Skin of body (tissue), 2 donors: Measurements from ENCODE around the gene CTNND2. TPM values are rescaled to one million over a fixed set of nuclear protein-coding genes. Genes with fewer than 3 reads are reported as not detected.

Experiments
- DNase-seq: peaks from one replicate; lab custom pipeline; 2025; lab: John Stamatoyannopoulos, UW
- total RNA-seq: library from RNA; depleted of rRNA; stranded (reverse); fragments of >200 nt; gene quantifications from one replicate; pipeline ENCODE4 v1.2.3, GENCODE V29; 2014

CTNND2 gene
- total RNA-seq, 1 donor from 2014 or later, result 1.4 TPM

DNA sequence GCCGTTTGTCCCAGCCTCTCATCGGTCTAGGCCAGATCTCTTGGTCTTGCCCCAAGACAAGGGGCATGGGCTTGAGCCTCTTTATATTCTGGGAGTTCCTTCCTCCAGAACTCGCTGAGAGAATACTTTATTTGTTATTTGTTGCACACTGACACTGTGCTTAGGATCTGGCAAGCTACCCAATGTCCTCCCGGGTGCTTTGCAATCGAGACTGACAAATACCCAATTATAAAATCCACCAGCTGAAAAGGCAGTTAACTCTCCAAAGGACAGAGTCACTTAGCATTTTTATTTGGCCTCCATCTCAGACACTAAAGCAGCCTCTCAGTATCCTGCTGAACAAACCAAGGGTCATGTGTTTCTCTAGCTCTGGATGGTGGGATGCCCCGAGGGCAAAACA is 643.0 kb downstream of the CTNND2 start:
- no peak for DNase-seq

DNA sequence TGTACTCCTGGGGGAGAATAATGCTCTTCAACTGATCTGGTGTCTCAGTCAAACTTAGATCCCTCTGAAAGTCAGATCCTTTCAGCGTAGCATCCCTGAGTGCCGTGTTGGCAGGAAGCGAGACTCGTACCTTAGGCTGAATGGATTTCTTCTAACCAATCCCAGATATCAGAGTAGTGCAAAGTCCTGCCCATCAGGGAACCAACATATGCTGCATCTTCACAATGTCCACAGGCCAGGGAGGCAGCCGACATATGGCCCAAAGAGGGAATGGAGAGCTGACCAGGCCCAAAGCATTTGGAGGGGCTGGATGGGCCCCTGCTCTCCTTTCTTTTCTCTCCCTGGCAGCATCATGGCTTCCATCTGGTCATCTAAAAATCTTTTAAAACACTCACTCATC is 646.2 kb downstream of the CTNND2 start:
- no peak for DNase-seq

DNA sequence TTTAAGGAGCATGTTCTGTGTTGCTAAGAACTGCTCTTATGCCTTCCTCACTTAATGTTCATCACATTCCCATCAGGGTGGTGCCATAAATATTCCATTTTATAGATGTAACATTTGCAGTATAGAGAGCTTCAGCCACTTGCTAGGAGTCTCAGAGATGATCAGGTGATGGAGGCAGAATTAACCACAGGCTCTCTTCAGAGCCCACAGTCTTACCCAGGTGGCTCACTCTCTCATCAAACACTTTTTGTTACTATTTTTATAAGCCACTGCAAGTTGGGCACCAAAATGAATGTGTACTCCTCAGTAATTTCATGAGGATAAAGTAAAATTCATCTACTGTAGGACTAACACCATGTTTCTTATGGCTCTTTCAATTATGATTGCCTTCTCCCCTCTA is 651.7 kb downstream of the CTNND2 start:
- no peak for DNase-seq

DNA sequence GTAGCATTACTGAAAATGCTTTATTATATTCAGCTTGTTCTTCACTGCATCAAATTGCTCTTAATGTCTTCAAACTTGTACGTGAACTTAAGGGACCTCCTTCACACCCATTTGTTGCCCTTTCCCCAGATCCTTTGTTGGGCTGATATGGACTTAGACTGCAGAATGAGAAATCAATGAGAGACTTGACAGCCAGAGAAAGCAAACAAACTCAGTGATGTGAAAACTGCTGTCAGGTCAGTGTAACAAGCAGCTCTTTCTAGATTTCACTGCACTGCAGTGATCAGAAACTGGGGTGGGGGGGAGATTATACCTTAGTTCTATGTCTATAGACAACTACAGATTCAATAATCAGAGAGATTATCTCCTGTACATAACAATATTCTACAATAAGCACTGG is 652.2 kb downstream of the CTNND2 start:
- DNase-seq, result no peak

DNA sequence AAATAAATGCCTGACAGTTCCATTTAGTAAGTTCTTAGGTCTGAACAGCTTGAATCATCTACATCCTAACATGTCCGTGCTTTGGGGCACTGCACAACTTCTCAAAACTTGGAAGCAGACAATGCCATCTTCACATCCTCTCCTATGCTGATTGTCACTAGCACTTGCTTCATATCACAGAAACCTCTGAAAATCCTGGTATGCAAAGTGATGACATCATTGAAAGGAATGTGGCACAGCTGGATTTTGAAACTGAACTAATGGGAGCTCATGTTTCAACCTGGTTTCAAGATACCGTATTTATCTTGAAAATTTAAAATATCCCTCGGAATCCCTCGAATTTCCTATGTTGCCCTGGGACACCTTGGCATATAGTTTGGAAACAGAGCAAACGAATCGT is 653.0 kb downstream of the CTNND2 start:
- peak; percentile 15 for DNase-seq

DNA sequence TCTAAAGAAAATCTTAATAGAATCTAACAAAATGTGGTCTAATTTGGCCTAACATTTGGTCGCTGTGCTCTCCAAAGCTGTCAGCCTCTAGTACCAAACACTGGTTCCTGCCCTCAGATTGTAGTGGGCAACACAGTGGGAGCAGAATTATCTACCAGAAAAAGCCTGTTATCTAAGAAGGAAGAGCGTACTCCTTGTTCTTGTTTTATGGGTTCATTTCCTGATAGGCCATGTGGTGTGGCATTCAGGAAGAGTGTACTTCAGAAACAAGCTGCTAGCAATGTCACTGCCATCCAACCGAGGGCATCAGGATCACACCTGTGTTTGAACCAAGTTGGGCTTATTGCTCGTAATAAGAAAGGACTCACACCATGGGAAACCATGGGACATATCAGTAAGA is 655.3 kb downstream of the CTNND2 start:
- DNase-seq, result no peak

DNA sequence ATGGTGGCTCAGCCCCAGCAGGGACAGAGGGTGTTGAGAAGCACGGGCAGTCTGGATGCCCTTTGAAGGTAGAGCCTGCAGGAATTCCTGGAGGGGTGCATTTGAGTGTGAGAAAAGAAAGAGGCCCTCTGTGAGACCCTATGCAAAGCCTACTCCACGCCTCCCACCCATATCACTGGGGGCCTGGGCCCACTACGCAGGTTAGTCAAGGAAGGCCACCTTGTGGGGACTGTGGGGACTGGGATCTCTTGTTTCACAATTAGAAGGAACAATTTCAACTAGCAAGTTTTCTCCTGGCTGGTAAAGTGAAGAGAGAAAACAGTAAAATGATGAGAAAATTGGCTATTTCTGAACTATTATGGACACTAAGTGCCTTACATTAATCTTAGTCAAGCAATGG is 657.0 kb downstream of the CTNND2 start:
- DNase-seq, result no peak

DNA sequence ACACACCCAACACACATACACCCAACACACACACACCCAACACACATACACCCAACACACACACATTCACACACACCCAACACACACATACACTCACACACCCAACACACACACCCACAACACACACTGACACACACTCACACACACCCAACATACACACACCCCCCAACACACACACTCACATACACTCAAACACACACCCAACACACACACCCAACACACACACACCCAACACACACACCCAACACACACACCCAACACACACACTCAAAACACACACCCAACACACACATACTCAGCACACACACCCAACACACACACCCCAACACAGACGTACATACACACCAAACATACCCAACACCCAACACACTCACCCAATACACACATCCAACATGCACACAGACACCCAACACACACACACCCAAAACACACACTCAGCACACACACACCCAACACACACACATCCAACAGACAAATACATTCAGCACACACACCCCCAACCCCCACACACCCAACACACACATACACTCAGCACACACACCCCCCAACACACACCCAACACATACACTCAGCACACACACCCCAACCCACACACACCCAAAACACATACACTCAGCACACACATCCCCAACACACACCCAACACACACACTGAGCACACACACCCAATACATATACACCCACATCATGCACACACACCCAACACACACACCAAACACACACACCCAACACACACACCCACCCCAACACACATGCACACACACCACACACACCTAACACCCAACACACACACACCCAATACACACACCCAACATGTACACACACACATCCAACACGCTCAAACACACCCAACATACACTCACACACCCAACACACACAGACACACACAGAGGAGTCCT is 663.7 kb downstream of the CTNND2 start:
- no peak for DNase-seq

DNA sequence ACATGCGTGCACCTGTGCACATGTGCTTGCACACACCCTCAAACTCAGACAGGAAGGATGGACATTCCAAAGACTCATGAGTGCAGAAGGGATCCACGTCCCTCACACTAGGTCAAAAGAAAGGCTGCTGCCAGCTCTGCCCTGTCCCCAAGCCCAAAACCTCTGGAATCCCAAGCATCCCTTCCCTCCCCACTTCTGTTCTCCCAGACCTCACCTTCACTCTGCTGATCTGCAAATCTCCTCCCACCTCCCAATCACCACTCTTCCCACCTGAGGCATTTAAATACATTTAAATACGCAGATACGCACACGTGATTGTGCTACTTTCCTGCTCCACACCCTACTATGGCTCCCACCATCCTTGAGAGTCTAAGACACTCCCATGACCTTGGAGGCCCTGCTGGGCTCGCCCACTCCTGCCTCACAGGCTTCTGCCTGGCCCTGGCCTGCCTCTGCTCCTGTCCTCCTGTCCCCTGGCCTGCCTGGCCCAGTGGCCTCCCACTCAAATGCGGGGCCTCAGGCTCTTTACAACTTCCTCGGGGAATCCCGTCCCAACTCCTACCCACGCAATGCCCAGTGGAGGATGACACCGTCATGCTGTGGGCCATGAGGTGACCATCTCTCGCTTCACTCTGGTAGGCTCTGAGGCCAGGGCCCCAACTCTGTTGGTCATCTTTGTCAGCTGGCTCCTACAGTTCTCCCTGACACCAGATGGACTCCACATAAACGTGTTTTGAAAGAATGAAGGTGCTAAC is 664.8 kb downstream of the CTNND2 start:
- no peak for DNase-seq

DNA sequence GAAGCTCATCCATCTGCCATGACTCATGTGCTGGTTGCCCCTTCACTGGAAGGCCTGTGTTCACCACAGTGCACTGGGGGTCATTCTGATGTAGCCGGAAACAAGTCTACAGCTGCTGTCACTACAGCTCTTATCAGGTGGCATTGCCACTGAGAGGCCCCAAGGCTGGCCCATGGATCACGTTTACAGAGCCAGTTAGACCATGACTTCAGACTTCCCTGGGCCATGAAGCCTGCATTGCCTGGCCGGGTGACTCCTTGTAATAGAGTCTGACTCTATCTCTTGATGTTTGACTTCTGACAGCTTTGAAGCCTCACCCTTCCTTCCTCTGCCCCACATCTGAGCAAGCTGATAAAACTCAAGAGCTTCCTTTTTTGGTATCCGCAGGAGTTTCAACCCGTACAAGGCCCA is 669.7 kb downstream of the CTNND2 start:
- no peak for DNase-seq

DNA sequence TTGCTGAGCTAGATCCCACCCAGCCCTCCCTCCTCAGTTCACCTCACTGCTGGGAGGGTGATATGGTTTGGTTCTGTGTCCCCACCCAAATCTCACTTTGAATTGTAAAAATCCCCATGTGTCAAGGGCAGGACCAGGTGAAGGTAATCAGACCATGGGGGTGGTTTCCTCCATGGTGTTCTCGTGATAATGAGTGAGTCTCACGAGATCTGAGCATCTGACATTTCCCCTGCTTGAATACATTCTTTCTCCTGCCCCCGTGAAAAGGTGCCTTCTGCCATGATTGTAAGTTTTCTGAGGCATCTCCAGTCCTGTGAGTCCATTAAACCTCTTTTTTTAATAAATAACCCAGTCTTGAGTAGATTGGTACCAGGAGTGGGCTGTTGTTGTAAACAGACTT is 673.4 kb downstream of the CTNND2 start:
- no peak for DNase-seq

DNA sequence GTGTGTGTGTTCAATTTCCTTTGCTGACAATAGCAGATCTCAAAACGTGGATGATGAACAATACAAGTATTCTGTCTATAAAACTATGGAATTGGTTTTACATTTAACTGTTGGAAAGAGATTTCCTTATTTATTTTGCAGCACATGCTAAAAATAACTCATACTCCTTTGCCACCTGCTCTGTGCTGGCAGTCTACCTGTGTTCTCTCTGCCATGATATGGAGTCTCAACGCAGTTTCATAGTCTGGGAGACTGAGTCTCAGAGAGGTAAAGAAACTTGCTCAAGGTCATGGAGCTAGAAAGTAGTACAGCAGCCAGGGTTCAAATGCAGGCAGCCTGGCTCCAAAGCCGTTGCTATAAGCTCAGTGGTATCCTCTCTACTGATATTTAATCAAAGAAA is 677.2 kb downstream of the CTNND2 start:
- no peak for DNase-seq

DNA sequence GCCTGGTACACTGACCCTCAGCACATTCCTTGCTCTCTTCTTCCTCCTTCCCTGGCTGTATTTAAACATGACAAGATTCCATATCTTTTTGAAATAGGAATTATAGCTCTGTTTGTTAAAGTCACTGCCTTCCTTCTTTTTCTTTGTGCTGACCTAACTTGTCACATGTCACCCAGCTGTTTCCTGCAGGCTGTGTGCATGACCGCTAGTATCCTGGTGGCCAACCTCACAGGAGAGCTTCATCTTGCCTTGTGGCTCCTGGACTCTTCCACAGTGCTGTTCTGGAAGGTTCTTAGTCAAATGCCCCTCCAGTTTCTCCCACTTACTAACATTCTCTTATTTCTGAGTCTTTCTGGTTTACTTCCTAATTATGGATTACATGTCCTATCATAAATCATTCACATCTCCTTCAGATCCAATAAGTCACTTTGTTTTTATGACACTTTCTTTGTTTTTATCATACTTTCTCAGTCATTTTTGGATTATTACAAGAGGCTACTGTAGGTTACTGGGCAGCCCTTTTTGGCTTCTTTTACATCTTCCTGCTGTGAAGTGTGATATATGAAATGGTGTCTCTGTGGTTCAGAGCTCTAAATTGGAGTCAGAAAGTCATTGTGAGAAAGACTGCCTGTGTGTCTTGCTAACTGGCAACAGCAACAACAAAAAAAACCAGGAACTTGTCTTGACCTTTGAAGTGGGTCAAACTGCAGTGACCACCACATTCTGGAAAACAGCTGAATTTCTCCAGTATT is 679.6 kb downstream of the CTNND2 start:
- no peak for DNase-seq

DNA sequence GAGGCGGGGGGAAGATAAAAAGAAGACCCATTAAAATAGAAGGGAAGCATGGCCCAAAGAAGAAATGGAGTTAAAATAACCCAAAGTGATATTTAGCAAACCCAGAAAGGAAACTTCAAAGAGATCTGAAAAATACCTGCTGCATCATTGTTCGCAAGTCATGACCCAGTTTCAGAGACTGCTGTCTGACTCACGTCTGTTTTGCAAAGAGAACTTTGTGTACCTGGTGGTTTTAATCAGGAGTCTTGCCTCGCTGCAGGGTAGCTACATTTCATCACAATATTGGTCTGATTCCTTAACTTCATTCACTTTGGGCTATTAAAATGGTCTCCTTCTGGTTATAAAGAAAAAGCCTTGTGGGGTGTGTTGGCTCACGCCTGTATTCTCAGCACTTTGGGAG is 682.1 kb downstream of the CTNND2 start:
- DNase-seq, result no peak

DNA sequence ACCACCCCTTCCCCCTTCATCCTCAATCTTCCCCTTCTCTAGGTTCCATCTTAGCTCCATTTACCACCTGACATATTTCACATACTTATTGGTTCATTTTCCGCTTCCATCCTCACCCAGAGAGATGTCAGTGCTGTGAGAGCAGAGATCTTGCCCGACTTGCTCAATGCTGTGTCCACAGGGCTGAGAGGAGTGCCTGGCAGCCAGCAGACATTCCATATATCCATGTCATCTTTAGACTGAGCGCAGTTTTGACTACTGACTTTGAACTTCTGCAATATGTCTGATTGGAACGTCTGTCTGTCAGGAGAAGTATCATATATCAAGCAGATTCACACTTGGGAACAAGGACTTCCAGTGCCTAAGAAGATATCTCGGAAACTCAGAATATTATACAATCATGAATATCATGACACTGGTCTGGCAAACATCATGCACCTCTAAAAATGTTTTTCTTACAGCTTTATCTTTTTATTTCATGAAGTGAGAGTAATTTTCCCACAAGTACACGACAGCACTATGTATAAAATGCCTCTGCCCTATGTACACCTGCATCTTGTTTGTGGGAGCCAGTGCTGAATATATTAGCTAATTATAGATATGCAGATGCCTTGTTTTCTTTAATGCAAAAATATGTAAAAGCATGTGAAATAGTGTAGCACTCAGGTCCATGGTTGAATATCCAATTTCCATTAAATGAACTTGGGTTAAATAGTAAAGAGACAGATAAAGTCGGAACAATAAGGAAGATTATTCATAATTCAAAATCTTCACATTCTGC is 689.2 kb downstream of the CTNND2 start:
- DNase-seq, result no peak

DNA sequence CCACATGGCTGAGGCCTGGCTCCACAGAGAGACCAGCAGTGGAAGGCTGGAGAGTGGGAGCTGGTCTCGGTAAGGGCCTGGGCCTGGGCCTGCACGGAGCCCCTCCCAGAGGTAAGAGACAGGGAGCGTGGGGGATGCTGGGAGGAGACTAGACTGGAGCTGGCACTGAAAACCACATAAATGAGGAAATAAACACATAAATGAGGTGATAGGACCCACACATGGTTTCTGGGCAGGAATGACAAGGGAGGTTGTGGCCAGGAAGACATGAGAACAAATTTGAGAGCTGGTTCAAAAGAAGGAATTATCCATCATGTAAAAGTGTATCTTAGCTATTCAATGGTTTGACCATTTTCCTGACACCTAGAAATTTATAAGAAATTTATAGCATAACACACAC is 691.5 kb downstream of the CTNND2 start:
- no peak for DNase-seq

DNA sequence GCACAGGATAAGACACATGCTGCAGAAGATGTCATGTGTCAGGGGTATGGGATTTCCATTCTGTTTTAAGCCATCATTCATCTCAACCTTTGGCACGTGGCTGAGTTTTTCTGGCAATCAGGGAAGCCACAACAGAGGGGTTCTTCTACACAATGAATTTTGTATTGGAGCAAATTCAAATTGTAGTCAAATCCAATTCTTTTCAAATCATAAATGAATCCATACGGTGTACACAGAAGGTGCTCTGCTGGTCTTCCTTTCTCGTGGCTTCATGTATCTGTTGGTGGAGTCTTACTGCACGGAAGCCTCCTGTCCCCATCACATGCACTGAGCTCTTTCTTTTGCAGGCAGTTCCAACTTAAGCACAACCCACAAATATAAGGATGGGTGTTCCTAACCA is 706.5 kb downstream of the CTNND2 start:
- DNase-seq, result no peak

DNA sequence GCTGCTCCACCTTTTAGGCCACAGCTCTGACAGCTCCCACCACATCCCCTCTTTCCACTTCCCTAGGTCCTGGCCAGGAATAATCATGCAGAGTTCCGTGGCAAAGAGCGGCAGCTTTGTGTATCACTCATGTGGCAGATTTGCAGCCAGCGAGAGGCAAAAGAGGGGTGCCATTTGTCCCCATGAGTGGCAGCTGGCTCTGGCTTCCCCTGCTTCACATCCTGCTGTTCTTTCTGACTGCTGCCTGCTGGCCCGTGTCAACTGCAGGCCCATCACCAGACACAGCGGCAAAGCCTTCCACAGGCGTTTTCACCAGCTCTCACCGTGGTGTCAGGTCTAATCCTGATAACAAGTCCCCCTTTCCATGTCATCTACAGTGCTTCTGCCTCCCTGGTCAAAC is 712.6 kb downstream of the CTNND2 start:
- no peak for DNase-seq

DNA sequence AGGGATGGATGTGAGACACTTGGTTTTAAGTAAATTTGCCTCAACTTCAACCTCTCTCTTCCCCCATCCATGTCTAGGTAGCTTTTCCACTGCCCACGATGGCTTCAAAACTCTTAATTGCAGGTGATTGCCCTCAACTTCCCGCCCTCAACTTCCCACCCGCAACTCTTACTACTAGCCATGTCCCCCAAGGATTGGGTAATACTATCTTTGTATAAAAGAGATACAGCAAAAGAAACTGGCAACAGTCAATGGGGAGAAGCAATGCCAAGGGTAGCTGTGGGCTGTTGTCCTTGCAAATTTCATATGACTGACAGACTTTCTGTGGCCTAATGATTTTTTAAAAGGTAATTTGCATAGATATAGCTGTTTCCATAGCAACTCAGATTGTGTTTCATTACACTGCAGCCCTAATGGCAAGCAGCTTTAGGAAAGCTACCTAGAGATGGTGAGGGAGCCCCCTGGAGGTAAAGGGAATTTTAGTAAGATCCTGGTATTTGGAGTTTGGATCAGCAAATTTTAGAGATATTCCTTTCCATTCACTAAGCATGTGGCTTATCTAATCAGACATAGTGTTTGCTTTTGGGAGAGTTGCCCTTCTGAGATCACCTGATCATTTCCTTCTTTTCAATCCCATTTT is 721.7 kb downstream of the CTNND2 start:
- no peak for DNase-seq

DNA sequence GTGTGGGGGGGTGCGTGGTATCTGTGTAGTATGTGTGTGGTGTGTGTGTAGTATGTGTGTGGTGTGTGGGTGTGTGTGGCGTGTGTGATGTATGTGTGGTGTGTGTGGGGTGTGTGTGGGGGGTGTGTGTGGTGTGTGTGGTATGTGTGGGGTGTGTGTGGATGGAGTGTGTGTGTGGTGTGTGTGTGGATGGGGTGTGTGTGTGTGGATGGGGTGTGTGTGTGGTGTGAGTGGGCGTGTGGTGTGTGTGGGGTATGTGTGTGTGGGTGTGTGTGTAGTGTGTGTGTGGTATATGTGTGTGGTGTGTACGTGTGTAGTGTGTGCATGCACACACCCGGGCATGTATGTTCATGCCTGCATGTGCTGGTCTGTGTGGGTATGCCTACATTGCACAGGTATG is 722.3 kb downstream of the CTNND2 start:
- DNase-seq, result no peak

DNA sequence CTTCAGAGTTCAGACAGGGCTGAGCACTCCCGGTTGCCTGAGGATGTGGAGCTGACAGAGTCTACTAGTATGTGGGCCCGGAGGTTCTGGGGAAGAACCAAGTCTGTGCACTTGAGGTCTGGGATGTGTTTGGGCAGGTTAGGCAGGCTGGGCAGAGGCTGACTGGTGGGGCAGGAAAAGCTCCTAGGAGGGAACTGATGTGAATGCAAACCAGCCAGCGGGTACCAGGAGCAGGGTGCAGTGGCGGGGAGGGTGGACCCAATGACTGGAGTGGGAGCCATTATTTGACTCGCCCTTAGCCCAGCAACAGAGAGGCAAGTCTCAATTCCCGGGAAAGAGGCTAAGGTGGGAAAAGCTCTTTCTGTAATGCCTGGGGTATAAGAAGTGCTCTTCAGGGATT is 723.4 kb downstream of the CTNND2 start:
- no peak for DNase-seq
